SU-DHL-6 (cell line): Measurements from ENCODE around the gene LRRC8E.

Experiments
- CTCF ChIP-seq: fragments of 200-600 bp; sonication (generic); IDR thresholded peaks from one replicate; pipeline ENCODE4 v1.5.1; 2017; ENCODE audit warnings: antibody characterized with exemption, mild to moderate bottlenecking, low read length, moderate library complexity; ENCODE audit not compliant: insufficient read depth, poor library complexity, severe bottlenecking
- EZH2phosphoT487 ChIP-seq: fragments of 200-600 bp; sonication (generic), shearing (Covaris generic); conservative IDR thresholded peaks from 2 replicates; pipeline ENCODE4 v1.6.1; 2018; ENCODE audit warnings: mild to moderate bottlenecking, antibody characterized with exemption, low read length, moderate library complexity, mixed read lengths

GRCh38 chr19:7868326-7868670, 20.0 kb upstream of the LRRC8E start:
- TF ChIP-seq CTCF (no peak), EZH2phosphoT487 (no peak)
